Uterus (tissue), 4 donors: ENCODE results near the gene EIF4EBP2. TPM values are rescaled to one million over a fixed set of nuclear protein-coding genes. Genes with fewer than 3 reads are reported as not detected.

ENCODE experiments used
- DNase-seq, 2 donors: peaks; one replicate each; pipeline ENCODE4 v3.0.0-alpha.2; 2019 to 2020
- H3K27ac ChIP-seq, 2 donors: fragments of 200-600 bp; sonication (generic); 1 replicate in 1 of 2; 2 replicates in 1 of 2; pipeline ENCODE4 v1.5.1; 2016 to 2018
- H3K27me3 ChIP-seq, 2 donors: fragments of 200-600 bp; sonication (generic); one replicate each; pipeline ENCODE4 v1.5.1; 2018 to 2019; ENCODE audit warnings: control low read depth in 1 of 2
- H3K36me3 ChIP-seq, 2 donors: fragments of 200-600 bp; sonication (generic); one replicate each; pipeline ENCODE4 v1.5.1; 2019; ENCODE audit warnings: control low read depth in 1 of 2
- H3K4me1 ChIP-seq, 2 donors: fragments of 200-600 bp; sonication (generic); one replicate each; pipeline ENCODE4 v1.5.1; 2018 to 2019; ENCODE audit warnings: control low read depth in 1 of 2
- H3K4me3 ChIP-seq, 2 donors: fragments of 200-600 bp; sonication (generic); 1 replicate in 1 of 2; 2 replicates in 1 of 2; pipeline ENCODE4 v1.5.1; 2018 to 2019; ENCODE audit warnings: mild to moderate bottlenecking in 1 of 2
- H3K9me3 ChIP-seq, 2 donors: fragments of 200-600 bp; sonication (generic); one replicate each; pipeline ENCODE4 v1.5.1; 2019; ENCODE audit warnings: control low read depth in 1 of 2
- POLR2A ChIP-seq, 2 donors: fragments of 450-650 bp; IDR thresholded peaks; one replicate each; pipeline ENCODE4 v1.6.1; 2016; ENCODE audit warnings: antibody characterized with exemption in 2 of 2, mild to moderate bottlenecking in 1 of 2, moderate library complexity in 1 of 2
- intact Hi-C: fragments of 100-400 bp; cut with DNase I; formaldehyde crosslinking; loops from one replicate; pipeline ENCODE4 v1.15.1; 2023; ENCODE audit warnings: low total_unique reads
- total RNA-seq, 4 donors: library from RNA; depleted of rRNA in 3 of 4; stranded (reverse); fragments of >200 nt in 3 of 4; gene quantifications; one replicate each; pipeline versions ENCODE4 v1.1.0 to v1.2.4, GENCODE V29; 2014 to 2023
- TF ChIP-seq, protein P1 (sequence below), 4 experiments: fragments of 200-600 bp in 2 of 4; fragments of 450-650 bp in 2 of 4; sonication (generic) in 2 of 4; IDR thresholded peaks; one replicate each; pipeline ENCODE4 v1.5.1; 2016 to 2019; ENCODE audit warnings: antibody characterized with exemption in 4 of 4, mild to moderate bottlenecking in 2 of 4, moderate library complexity in 1 of 4
- donor health status: DM: yes; HTN: yes; CAD: no.

EIF4EBP2 gene
- total RNA-seq, 4 donors from 2014 or later, result 26.9 to 70.3 (median 46.3) TPM

DNA sequence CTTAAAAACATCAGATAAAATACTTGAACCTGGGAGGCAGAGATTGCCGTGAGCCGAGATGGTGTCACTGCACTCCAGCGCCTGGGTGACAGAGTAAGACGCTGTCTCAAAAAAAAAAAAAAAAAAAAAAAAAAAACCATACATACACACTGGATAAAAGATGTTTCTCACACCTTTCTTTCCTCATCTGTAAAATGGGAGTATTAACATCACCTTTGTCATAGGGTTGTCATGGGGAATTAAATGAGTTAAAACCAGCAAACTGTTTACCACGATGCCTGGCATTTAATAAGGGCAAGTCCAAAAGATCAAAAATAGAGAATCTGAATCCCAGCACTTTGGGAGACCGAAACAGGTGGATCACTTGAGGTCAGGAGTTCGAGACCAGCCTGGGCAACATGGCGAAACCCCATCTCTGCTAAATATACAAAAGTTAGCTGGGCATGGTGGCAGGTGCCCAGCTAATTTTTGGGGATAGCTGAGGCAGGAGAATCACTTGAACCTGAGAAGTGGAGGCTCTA is 34.4 kb upstream of the EIF4EBP2 start:
- no peak for TF ChIP-seq POLR2A (IDR thresholded peaks at IDR 0.05)
- TF ChIP-seq, protein P1, sequence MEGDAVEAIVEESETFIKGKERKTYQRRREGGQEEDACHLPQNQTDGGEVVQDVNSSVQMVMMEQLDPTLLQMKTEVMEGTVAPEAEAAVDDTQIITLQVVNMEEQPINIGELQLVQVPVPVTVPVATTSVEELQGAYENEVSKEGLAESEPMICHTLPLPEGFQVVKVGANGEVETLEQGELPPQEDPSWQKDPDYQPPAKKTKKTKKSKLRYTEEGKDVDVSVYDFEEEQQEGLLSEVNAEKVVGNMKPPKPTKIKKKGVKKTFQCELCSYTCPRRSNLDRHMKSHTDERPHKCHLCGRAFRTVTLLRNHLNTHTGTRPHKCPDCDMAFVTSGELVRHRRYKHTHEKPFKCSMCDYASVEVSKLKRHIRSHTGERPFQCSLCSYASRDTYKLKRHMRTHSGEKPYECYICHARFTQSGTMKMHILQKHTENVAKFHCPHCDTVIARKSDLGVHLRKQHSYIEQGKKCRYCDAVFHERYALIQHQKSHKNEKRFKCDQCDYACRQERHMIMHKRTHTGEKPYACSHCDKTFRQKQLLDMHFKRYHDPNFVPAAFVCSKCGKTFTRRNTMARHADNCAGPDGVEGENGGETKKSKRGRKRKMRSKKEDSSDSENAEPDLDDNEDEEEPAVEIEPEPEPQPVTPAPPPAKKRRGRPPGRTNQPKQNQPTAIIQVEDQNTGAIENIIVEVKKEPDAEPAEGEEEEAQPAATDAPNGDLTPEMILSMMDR (IDR thresholded peaks at IDR 0.05), result no peak
- Histone ChIP-seq H3K4me1 (no peaks in the 10 kb centered on the region), H3K9me3 (no peaks in the 10 kb centered on the region), H3K36me3 (no peaks in the 10 kb centered on the region), H3K27me3 (no peaks in the 10 kb centered on the region), H3K27ac (no peak overlapping the region), H3K4me3 (no peak overlapping the region)
- DNase-seq, result no peak
- intact Hi-C loops, result no loop called here

DNA sequence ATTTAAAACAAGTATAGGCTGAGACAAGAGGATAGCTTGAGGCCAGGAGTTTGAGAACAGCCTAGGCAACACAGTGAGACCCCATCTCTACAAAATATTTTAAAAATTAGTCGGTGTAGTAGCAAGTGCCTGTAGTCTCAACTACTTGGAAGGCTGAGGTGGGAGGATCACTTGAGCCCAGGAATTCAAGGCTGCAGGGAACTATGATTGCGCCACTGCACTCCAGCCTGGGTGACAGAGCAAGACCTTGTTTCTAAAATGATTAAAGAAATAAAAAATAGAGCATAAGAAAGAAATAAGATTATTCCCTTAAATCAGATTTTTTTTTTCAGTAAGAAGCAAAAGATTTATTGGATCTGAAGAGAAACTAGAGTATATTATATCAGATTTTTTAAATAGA is 33.2 kb upstream of the EIF4EBP2 start:
- intact Hi-C loops, result no loop called here
- no peaks in the 10 kb centered on the region for H3K27me3 ChIP-seq
- H3K27ac ChIP-seq, result no peak overlapping the region
- no peaks in the 10 kb centered on the region for H3K36me3 ChIP-seq
- no peak for DNase-seq
- H3K9me3 ChIP-seq, result no peaks in the 10 kb centered on the region
- H3K4me1 ChIP-seq, result no peaks in the 10 kb centered on the region
- no peak for TF ChIP-seq POLR2A (IDR thresholded peaks at IDR 0.05)
- TF ChIP-seq, protein P1 (IDR thresholded peaks at IDR 0.05), result no peak
- H3K4me3 ChIP-seq, result no peak overlapping the region

DNA sequence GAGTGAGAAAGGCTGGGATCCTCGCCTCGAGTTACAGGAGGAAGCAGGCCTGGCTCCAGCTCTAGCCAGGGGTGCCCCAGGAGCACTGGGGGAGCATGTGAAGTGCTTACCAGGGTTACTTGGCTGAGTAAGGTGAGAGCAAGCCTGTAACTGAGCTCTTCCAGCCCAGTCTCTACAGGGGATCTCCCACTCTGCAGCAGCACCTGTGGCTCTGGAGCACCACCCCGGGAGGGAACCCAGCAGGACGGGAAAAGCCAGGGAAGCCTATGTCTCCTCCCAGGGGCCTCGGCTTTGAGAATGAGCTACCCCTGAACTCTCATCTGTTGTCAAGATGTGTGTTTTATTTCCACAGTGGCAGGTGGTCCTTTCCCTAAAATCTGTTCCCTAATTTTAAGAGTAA is 32.1 kb upstream of the EIF4EBP2 start:
- Histone ChIP-seq H3K4me1 (no peaks in the 10 kb centered on the region), H3K9me3 (no peaks in the 10 kb centered on the region), H3K36me3 (no peaks in the 10 kb centered on the region), H3K27me3 (no peaks in the 10 kb centered on the region), H3K27ac (no peak overlapping the region), H3K4me3 (no peak overlapping the region)
- TF ChIP-seq, protein P1 (IDR thresholded peaks at IDR 0.05), result no peak
- TF ChIP-seq POLR2A (IDR thresholded peaks at IDR 0.05), result no peak
- intact Hi-C loops, result no loop called here
- DNase-seq, result no peak

DNA sequence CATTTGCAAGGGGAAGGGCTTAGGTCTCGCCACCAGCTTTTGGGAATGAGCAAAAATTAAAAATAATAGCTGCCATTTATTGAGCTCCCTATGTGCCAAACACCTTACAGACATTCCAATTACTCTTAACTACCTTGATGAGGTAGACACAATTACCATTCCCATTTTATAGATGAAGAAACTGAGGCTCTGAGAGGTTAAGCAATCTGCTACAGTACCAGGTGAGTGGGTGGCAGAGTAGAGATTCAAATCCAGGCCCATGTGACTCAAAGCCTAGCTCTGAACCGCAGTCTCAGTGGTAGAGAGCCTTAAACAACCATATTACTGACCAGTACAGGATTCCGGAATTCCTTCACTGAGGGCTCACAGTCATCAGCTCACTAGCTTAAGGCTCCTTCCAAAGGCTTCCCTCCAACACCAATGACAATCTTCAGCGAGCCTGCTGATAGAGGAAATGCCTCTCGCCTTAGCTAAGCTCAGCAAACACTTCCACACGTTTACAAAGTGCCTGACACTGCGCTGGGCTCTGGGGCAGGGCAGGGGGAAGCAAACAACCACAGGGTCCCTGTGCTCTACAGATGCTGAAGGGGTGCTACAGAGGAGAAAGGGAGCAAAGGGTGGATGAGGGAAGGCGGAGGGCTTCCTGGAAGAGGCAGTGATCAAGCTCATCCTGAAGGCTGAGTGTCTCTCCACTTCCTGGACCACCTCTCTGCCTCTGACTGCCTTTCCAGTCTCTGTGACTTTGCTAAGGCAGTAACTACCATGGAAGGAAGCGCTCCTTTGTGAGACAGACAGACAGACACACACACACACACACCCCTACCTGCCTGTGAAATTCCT is 28.9 kb upstream of the EIF4EBP2 start:
- Histone ChIP-seq H3K4me1 (peaks cover 0 to 3% of the 10 kb centered on the region in 2 donors), H3K27me3 (no peaks in the 10 kb centered on the region), H3K4me3 (no peak overlapping the region), H3K27ac (no peak overlapping the region), H3K36me3 (no peaks in the 10 kb centered on the region), H3K9me3 (peaks cover 0 to 3% of the 10 kb centered on the region in 2 donors)
- TF ChIP-seq, protein P1 (IDR thresholded peaks at IDR 0.05), result no peak
- no peak for TF ChIP-seq POLR2A (IDR thresholded peaks at IDR 0.05)
- DNase-seq, result no peak
- intact Hi-C loops, result no loop called here
